AG10803 (cell line): ENCODE measurements around the gene SOCS4.
"Not testable (repeated sequence)": the region's sequence is repeated elsewhere in the genome, so short reads cannot be mapped to it uniquely, and the experiment has no call there.

ENCODE experiments used
- DNase-seq: peaks from one replicate; pipeline ENCODE4 v3.0.0; 2010; ENCODE audit warnings: low read depth
- H3K4me3 ChIP-seq: 2 replicates; pipeline ENCODE4 v1.5.1; 2011; ENCODE audit warnings: mild to moderate bottlenecking, low read length, control low read depth
- TF ChIP-seq, protein P1 (sequence below): conservative IDR thresholded peaks from 2 replicates; pipeline ENCODE4 v1.5.1; 2011; ENCODE audit warnings: mild to moderate bottlenecking, low read length, control low read depth, inconsistent platforms

Gene SOCS4

DNA sequence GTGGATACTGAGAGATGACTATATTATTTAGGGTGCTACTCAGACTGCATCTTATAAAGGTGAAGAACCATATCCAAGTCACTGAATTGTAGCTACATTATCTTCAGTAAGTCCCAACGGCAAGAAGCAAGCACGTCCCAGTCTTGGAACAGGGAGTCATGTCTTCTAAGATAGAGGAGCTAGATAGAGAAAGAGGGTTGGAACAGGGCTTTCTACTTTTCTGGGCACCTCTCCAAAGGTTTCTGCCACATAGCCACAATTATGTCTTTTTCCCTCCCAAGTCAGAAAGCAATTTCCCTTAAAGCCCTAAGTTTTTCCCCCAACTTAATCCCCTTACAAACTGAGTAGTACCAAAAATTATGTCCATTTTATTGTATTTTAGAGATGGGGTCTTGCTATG, 46.8 kb downstream of the SOCS4 start:
- peak; percentile 75 for DNase-seq
- TF ChIP-seq, protein P1, sequence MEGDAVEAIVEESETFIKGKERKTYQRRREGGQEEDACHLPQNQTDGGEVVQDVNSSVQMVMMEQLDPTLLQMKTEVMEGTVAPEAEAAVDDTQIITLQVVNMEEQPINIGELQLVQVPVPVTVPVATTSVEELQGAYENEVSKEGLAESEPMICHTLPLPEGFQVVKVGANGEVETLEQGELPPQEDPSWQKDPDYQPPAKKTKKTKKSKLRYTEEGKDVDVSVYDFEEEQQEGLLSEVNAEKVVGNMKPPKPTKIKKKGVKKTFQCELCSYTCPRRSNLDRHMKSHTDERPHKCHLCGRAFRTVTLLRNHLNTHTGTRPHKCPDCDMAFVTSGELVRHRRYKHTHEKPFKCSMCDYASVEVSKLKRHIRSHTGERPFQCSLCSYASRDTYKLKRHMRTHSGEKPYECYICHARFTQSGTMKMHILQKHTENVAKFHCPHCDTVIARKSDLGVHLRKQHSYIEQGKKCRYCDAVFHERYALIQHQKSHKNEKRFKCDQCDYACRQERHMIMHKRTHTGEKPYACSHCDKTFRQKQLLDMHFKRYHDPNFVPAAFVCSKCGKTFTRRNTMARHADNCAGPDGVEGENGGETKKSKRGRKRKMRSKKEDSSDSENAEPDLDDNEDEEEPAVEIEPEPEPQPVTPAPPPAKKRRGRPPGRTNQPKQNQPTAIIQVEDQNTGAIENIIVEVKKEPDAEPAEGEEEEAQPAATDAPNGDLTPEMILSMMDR = no peak
- H3K4me3 ChIP-seq = no peak overlapping the region

DNA sequence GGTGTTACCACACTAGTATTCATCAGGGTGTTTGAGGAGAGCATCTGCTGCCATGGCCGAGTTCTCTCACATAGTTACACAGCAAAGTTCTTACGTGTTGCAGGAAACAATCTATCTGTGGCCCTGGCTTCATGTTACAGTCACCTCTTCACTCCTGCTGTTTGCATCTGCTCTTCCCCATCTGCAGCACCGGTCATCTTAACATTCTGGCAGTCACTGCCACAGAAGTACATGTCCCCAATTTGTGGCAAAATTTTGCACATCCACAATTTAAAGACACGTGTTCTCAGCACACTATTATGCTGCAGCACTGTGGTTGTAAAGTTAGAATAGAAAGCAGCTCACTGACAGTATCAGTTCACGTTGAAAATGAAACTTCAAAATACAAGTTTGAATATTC, 47.6 kb downstream of the SOCS4 start:
- TF ChIP-seq, protein P1 = no peak
- peak; percentile 35 for DNase-seq
- H3K4me3 ChIP-seq = no peak overlapping the region

DNA sequence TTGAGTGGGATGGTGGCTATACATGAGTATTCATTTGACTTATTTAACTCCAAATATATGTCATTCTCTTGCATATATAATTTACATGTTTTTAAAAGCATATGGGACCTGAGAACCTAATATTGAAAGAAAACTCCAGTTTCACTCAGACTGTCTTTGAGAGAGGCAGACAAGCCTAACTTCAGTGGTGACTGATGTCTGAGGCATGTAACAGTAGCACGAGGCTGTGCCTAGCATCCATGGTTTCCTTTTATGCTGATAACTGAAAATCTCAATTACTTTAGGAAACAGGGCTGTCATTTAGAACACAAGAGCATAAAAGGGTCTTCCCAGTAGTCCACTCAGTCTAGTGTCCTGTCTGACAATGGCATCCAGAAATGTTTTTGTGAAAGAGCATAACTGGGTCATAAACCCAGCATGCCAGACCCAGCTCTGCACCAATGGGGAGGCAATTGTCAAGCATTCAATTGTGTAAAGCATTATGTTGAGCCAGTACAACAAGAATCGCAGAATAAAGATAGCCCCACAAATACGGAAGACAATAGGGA, 48.7 kb downstream of the SOCS4 start:
- DNase-seq = peak; percentile 48
- no peak overlapping the region for H3K4me3 ChIP-seq
- TF ChIP-seq, protein P1 = no peak

GRCh38 chr14:55077170-55078151, 50.4 kb downstream of the SOCS4 start:
- DNase-seq = peak; percentile 66
- TF ChIP-seq, protein P1 = no peak
- H3K4me3 ChIP-seq = no peak overlapping the region

DNA sequence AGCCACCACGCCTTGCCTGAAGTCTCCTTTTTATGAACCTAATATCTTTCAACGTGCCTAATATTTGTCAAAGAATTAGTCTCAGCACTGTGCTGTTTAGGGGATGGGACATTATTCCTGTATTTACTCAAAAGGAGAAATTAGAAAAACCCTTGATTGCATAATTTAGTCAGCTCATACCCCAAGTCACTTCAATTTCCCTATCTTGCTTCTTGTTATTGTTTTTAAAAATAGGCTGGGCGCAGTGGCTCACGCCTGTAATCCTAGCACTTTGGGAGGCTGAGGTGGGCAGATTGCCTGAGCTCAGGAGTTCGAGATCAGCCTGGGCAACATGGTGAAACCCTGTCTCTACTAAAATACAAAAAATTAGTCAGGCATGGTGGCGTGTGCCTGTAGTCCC, 52.9 kb downstream of the SOCS4 start:
- DNase-seq, H3K4me3 ChIP-seq: not testable (repeated sequence)

GRCh38 chr14:55084401-55085059, 57.5 kb downstream of the SOCS4 start:
- DNase-seq = no peak
- H3K4me3 ChIP-seq = no peak overlapping the region
- TF ChIP-seq, protein P1 = no peak

- H3K4me3 ChIP-seq = no peak overlapping the region
- no peak for DNase-seq
- TF ChIP-seq, protein P1 = no peak
Measured at GRCh38 chr14:55085060-55085660, 58.1 kb downstream of the SOCS4 start.
